Hepatocyte (in vitro differentiated cells): Measurements from ENCODE around the gene AMTN. TPM values are rescaled to one million over a fixed set of nuclear protein-coding genes. Genes with fewer than 3 reads are reported as not detected.

Experiments
- DNase-seq: peaks from one replicate; pipeline ENCODE4 v3.0.0-alpha.2; 2016; ENCODE audit warnings: low spot score
- H2AFZ ChIP-seq: fragments of 200-600 bp; sonication (generic); 2 replicates; pipeline ENCODE4 v1.6.0; 2016; ENCODE audit warnings: antibody characterized with exemption, mild to moderate bottlenecking
- H3K27ac ChIP-seq: fragments of 200-600 bp; sonication (generic); 2 replicates; pipeline ENCODE4 v1.5.1; 2016; ENCODE audit warnings: mild to moderate bottlenecking
- H3K27me3 ChIP-seq: fragments of 200-600 bp; sonication (generic); 2 replicates; pipeline ENCODE4 v1.6.1; 2016
- H3K36me3 ChIP-seq: fragments of 200-600 bp; sonication (generic); replicated peaks from 2 replicates; pipeline ENCODE4 v1.5.1; 2016; ENCODE audit warnings: low read depth; ENCODE audit not compliant: insufficient read depth
- H3K4me1 ChIP-seq: fragments of 200-600 bp; sonication (generic); 2 replicates; pipeline ENCODE4 v1.5.1; 2016; ENCODE audit warnings: mild to moderate bottlenecking, moderate library complexity; ENCODE audit not compliant: insufficient read depth
- H3K4me2 ChIP-seq: fragments of 200-600 bp; sonication (generic); 2 replicates; pipeline ENCODE4 v1.6.0; 2016
- H3K4me3 ChIP-seq: fragments of 200-600 bp; sonication (generic); 2 replicates; pipeline ENCODE4 v1.5.1; 2016; ENCODE audit warnings: mild to moderate bottlenecking
- H3K79me2 ChIP-seq: fragments of 200-600 bp; sonication (generic); 2 replicates; pipeline ENCODE4 v1.6.0; 2017; ENCODE audit warnings: mild to moderate bottlenecking
- H3K9me2 ChIP-seq: fragments of 200-600 bp; sonication (generic); replicated peaks from 2 replicates; pipeline ENCODE4 v1.6.0; 2017; ENCODE audit warnings: mild to moderate bottlenecking; ENCODE audit not compliant: insufficient read depth
- H3K9me3 ChIP-seq: fragments of 200-600 bp; sonication (generic); 2 replicates; pipeline ENCODE4 v1.5.1; 2016; ENCODE audit warnings: low read depth, mild to moderate bottlenecking
- H4K20me1 ChIP-seq: fragments of 200-600 bp; sonication (generic); 2 replicates; pipeline ENCODE4 v1.6.0; 2016; ENCODE audit warnings: mild to moderate bottlenecking; ENCODE audit not compliant: insufficient read depth, poor library complexity, severe bottlenecking
- CTCF ChIP-seq: fragments of 200-600 bp; sonication (generic); IDR thresholded peaks from 2 replicates; pipeline ENCODE4 v1.5.1; 2016; ENCODE audit warnings: antibody characterized with exemption, mild to moderate bottlenecking; ENCODE audit not compliant: poor library complexity
- EZH2 ChIP-seq: fragments of 200-600 bp; sonication (generic); IDR thresholded peaks from 2 replicates; pipeline ENCODE4 v1.6.1; 2016; ENCODE audit warnings: antibody characterized with exemption, mild to moderate bottlenecking, borderline replicate concordance
- EZH2phosphoT487 ChIP-seq: fragments of 200-600 bp; sonication (generic); IDR thresholded peaks from one replicate; pipeline ENCODE4 v1.6.1; 2018; ENCODE audit warnings: antibody characterized with exemption, mild to moderate bottlenecking, low read depth, moderate library complexity; ENCODE audit not compliant: unreplicated experiment, severe bottlenecking
- WGBS: methylation state at CpG from one replicate; pipeline ENCODE4 v1.1.6; 2016; ENCODE audit warnings: low lambda C conversion rate; ENCODE audit errors: missing lambda C conversion rate; 5-methylcytosine and 5-hydroxymethylcytosine counted together
- polyA plus RNA-seq: library from polyadenylated mRNA; unstranded; fragments of >200 nt; fragmentation: Nextera tagmentation; extraction: Ambion mirVana; gene quantifications from 2 replicates; pipeline ENCODE4 v1.2.1, GENCODE V29; 2016
- total RNA-seq: library from RNA; depleted of rRNA; stranded (reverse); fragments of >200 nt; gene quantifications from 2 replicates; pipeline ENCODE4 v1.2.3, GENCODE V29; 2014

AMTN gene
- total and polyA plus RNA-seq, 2 experiments from 2014 or later: not detected

DNA sequence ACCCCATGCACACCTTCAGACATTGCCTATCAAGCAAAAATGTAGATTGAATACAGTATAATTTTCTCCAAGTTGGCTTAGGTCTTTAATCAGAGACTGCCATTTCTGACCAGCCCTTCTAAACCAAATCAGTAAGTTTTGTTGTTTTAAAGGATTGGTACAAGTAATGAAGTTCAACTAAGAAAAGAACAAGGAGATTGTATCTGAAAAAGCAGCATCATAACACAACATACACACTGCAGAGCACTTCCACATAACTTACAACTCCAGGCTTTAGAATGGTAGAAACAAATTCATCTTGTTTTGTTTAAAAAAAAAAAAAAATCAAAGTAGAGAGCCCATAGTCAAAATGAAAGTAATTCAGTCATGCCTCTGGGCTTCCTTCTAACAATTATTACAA lies 57.6 kb downstream of the AMTN start:
- H3K27ac ChIP-seq: no peak overlapping the region
- no peak overlapping the region for H3K4me3 ChIP-seq
- no peak for DNase-seq
- no peaks in the 10 kb centered on the region for H3K4me1 ChIP-seq
- H3K4me2 ChIP-seq: no peak overlapping the region
- H4K20me1 ChIP-seq: no peaks in the 10 kb centered on the region
- H2AFZ ChIP-seq: no peak overlapping the region
- H3K9me3 ChIP-seq: no peaks in the 10 kb centered on the region
- TF ChIP-seq CTCF (no peak), EZH2 (no peak), EZH2phosphoT487 (no peak)
- H3K27me3 ChIP-seq: no peaks in the 10 kb centered on the region
- no peaks in the 10 kb centered on the region for H3K79me2 ChIP-seq
- H3K36me3 ChIP-seq: no peaks in the 10 kb centered on the region
- H3K9me2 ChIP-seq: no peaks in the 10 kb centered on the region

GRCh38 chr4:70577220-70577927 lies 59.0 kb downstream of the AMTN start:
- no peak overlapping the region for H3K4me2 ChIP-seq
- H3K9me3 ChIP-seq: no peaks in the 10 kb centered on the region
- WGBS: 25% methylated on average over 6 of the region's 6 CpGs
- H3K36me3 ChIP-seq: no peaks in the 10 kb centered on the region
- no peaks in the 10 kb centered on the region for H3K79me2 ChIP-seq
- H2AFZ ChIP-seq: no peak overlapping the region
- no peak overlapping the region for H3K27ac ChIP-seq
- TF ChIP-seq EZH2phosphoT487 (no peak), CTCF (no peak), EZH2 (no peak)
- H3K4me3 ChIP-seq: no peak overlapping the region
- no peaks in the 10 kb centered on the region for H3K9me2 ChIP-seq
- DNase-seq: peak; percentile 11
- no peaks in the 10 kb centered on the region for H4K20me1 ChIP-seq
- no peaks in the 10 kb centered on the region for H3K4me1 ChIP-seq
- H3K27me3 ChIP-seq: no peaks in the 10 kb centered on the region

GRCh38 chr4:70581980-70582379 lies 63.6 kb downstream of the AMTN start:
- no peaks in the 10 kb centered on the region for H3K27me3 ChIP-seq
- H3K9me3 ChIP-seq: no peaks in the 10 kb centered on the region
- H3K4me3 ChIP-seq: no peak overlapping the region
- no peak overlapping the region for H3K4me2 ChIP-seq
- no peak overlapping the region for H2AFZ ChIP-seq
- WGBS: 100% methylated on average over 2 of the region's 2 CpGs
- H3K4me1 ChIP-seq: no peaks in the 10 kb centered on the region
- H3K27ac ChIP-seq: no peak overlapping the region
- TF ChIP-seq EZH2phosphoT487 (no peak), CTCF (no peak), EZH2 (no peak)
- H4K20me1 ChIP-seq: no peaks in the 10 kb centered on the region
- H3K79me2 ChIP-seq: no peaks in the 10 kb centered on the region
- no peaks in the 10 kb centered on the region for H3K9me2 ChIP-seq
- no peaks in the 10 kb centered on the region for H3K36me3 ChIP-seq
- DNase-seq: no peak

Other genes with a start within 250 kb of the AMTN start
- not detected in 2 replicates for gene CABS1, start 183.6 kb upstream of the AMTN start, total RNA-seq
- gene CABS1, start 183.6 kb upstream of the AMTN start, polyA plus RNA-seq: not detected in 2 replicates
- gene SMR3A, start 157.8 kb upstream of the AMTN start, total RNA-seq: not detected in 2 replicates
- not detected in 2 replicates for gene SMR3A, start 157.8 kb upstream of the AMTN start, polyA plus RNA-seq
- not detected in 2 replicates for gene SMR3B, start 135.4 kb upstream of the AMTN start, total RNA-seq
- gene SMR3B, start 135.4 kb upstream of the AMTN start, polyA plus RNA-seq: not detected in 2 replicates
- gene OPRPN, start 120.6 kb upstream of the AMTN start, total RNA-seq: not detected in 2 replicates
- gene OPRPN, start 120.6 kb upstream of the AMTN start, polyA plus RNA-seq: not detected in 2 replicates
- gene MUC7, start 46.4 kb upstream of the AMTN start, total RNA-seq: not detected in 2 replicates
- not detected in 2 replicates for gene MUC7, start 46.4 kb upstream of the AMTN start, polyA plus RNA-seq
- not detected in 2 replicates for gene AMBN, start 73.7 kb downstream of the AMTN start, total RNA-seq
- not detected in 2 replicates for gene AMBN, start 73.7 kb downstream of the AMTN start, polyA plus RNA-seq
- 0.20 and 4.4 TPM in 2 replicates for gene ENAM, start 110.2 kb downstream of the AMTN start, total RNA-seq
- gene ENAM, start 110.2 kb downstream of the AMTN start, polyA plus RNA-seq: 0.64 TPM in 1 of 2 replicates, not detected in the other
- gene JCHAIN, start 147.9 kb downstream of the AMTN start, total RNA-seq: 0.44 TPM in 1 of 2 replicates, not detected in the other
- not detected in 2 replicates for gene JCHAIN, start 147.9 kb downstream of the AMTN start, polyA plus RNA-seq
- 16.2 and 19.8 TPM in 2 replicates for gene UTP3, start 170.0 kb downstream of the AMTN start, total RNA-seq
- 12.0 and 13.9 TPM in 2 replicates for gene UTP3, start 170.0 kb downstream of the AMTN start, polyA plus RNA-seq
- gene RUFY3, start 203.4 kb downstream of the AMTN start, total RNA-seq: 31.2 and 40.1 TPM in 2 replicates
- 22.2 and 25.6 TPM in 2 replicates for gene RUFY3, start 203.4 kb downstream of the AMTN start, polyA plus RNA-seq